ENCODE data around the gene FFAR2. TPM values are rescaled to one million over a fixed set of nuclear protein-coding genes. Genes with fewer than 3 reads are reported as not detected.
"Not testable (repeated sequence)": the region's sequence is repeated elsewhere in the genome, so short reads cannot be mapped to it uniquely, and the experiment has no call there.

The FFAR2 gene
- total RNA-seq, 2 experiments from 2014 or later: not detected

DNA sequence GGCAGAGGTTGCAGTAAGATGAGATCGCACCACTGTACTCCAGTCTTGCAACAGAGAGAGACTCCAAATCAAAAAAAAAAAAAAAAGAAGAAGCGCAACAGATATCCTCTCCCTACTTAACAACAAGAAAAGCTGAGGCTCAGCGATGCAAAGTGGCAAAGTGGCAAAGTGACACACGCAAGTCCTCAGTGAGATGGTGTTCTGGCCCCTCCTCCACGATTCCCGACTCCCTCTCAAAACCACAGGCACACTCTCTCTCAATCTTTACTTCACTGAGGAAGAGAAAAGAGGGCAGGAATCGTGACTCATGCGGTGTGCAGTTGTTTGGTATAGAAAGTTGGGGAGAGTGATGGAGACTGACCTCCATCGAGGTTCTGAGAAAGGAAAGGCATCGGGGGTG lies 12.6 kb downstream of the FFAR2 start:
- no peak overlapping the region for H3K4me3 Mint-ChIP-seq
- no peaks in the 10 kb centered on the region for H3K36me3 Mint-ChIP-seq (ENCODE audit: low read depth)
- H3K27me3 Mint-ChIP-seq (ENCODE audit: low read depth): peaks cover 12% of the 10 kb centered on the region
- H3K4me1 Mint-ChIP-seq (ENCODE audit: low read depth): peaks cover 45% of the 10 kb centered on the region
- DNase-seq (no peak), ATAC-seq (no peak)
- peak overlapping the region; percentile 48 for H3K27ac Mint-ChIP-seq
- no peaks in the 10 kb centered on the region for H3K9me3 Mint-ChIP-seq (ENCODE audit: insufficient read depth)
- CTCF ChIA-PET: interaction anchor here (0.8 to 3.4 kb wide), 3 partner anchors 7 to 107 kb away, joined by 3 to 34 read pairs (median 3); no protein-coding TSS in a partner anchor
- POLR2A ChIA-PET: no interaction called here

DNA sequence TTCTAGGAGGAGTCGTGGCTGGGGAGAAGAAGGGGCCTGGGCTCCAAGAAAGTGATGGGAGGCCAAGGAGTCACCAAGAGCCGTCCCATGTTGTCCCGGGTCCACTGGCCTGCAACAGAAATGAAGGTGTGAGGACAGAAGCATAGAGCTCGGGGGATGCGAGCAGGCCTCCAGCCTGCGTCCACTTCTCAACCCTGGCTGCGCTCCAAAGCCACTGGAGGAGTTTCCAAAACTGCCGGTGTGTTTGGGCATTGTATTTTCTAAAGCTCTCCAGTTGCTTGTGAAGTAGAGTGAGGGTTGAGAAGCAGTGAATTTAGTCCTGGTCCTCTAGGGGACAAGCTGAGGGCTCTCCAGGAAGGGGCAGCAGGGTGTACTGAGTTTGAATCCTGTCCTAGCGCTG lies 13.0 kb downstream of the FFAR2 start:
- ChIA-PET CTCF (interaction anchor here (3.4 to 3.6 kb wide), 2 partner anchors 10 to 108 kb away, joined by 13 to 34 read pairs; no protein-coding TSS in a partner anchor), POLR2A (interaction anchor here (0.6 kb wide), 1 partner anchor 119 kb away, joined by 3 read pairs; no protein-coding TSS in a partner anchor)
- peaks cover 10% of the 10 kb centered on the region for H3K27me3 Mint-ChIP-seq (ENCODE audit: low read depth)
- H3K9me3 Mint-ChIP-seq (ENCODE audit: insufficient read depth): no peaks in the 10 kb centered on the region
- H3K4me1 Mint-ChIP-seq (ENCODE audit: low read depth): peaks cover 40% of the 10 kb centered on the region
- peak overlapping the region; percentile 48 for H3K27ac Mint-ChIP-seq
- no peak overlapping the region for H3K4me3 Mint-ChIP-seq
- no peaks in the 10 kb centered on the region for H3K36me3 Mint-ChIP-seq (ENCODE audit: low read depth)
- DNase-seq (no peak), ATAC-seq (no peak)

DNA sequence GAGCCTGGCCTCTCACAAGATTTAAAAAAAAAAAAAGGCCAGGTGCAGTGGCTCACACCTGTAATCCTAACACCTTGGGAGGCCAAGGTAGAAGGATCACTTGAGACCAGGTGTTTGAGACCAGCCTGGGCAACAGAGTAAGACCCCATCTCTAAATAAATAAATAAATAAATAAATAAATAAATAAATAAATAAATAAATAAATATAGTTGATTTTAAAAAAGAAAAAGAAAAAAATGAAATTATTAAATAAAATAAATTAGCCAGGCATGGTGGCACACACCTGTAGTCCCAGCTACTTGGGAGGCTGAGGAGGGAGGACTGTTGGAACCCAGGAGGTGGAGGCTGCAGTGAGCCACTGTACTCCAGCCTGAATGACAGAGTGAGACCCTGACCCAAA lies 13.7 kb downstream of the FFAR2 start:
- not testable (repeated sequence) for DNase-seq; ATAC-seq; H3K27ac Mint-ChIP-seq; H3K9me3 Mint-ChIP-seq (ENCODE audit: insufficient read depth); H3K4me3 Mint-ChIP-seq; H3K36me3 Mint-ChIP-seq (ENCODE audit: low read depth)
- ChIA-PET CTCF (interaction anchor here (1.6 to 3.6 kb wide), 5 partner anchors 10 to 250 kb away, joined by 8 to 34 read pairs (median 13); partner anchors contain the start of gene FFAR3), POLR2A (interaction anchor here (0.5 kb wide), 1 partner anchor 1400 kb away, joined by 3 read pairs; no protein-coding TSS in a partner anchor)
- Mint-ChIP-seq H3K4me1 (ENCODE audit: low read depth) (peaks cover 40% of the 10 kb centered on the region), H3K27me3 (ENCODE audit: low read depth) (peaks cover 11% of the 10 kb centered on the region)

DNA sequence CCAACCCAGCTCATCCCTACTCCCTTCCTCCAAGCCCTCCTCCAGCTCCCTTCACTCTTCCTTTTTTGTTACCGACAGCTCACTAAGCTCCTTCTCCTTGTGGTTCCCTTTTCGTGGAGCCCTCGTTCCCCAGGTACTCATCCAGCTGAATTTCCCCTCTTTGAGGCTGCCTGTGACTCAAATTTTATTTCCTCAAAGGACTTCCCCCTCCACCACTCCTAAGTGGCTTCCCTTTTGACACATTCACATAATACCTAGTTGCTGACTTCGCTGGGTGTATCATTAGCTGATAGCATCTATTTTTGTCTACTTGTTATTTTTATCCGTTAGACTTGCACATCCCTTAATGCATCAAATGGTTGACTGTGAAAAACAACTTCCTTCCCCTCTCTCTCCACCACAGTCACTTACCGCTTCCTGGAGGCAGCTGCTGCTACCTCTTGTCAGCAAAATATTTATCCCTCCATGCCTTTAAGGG lies 14.5 kb downstream of the FFAR2 start:
- peak overlapping the region; percentile 93 for H3K27ac Mint-ChIP-seq
- ChIA-PET CTCF (interaction anchor here (0.7 to 3.6 kb wide), 11 partner anchors 11 to 251 kb away, joined by 3 to 34 read pairs (median 8); partner anchors contain the start of genes FFAR2 and FFAR3), POLR2A (interaction anchor here (0.5 to 1.0 kb wide), 2 partner anchors 109 to 1399 kb away, joined by 3 to 5 read pairs; no protein-coding TSS in a partner anchor)
- DNase-seq (peak; percentile 86), ATAC-seq (peak; percentile 93)
- H3K9me3 Mint-ChIP-seq (ENCODE audit: insufficient read depth): no peaks in the 10 kb centered on the region
- peak overlapping the region; percentile 59 for H3K4me3 Mint-ChIP-seq
- peaks cover 11% of the 10 kb centered on the region for H3K27me3 Mint-ChIP-seq (ENCODE audit: low read depth)
- peaks cover 36% of the 10 kb centered on the region for H3K4me1 Mint-ChIP-seq (ENCODE audit: low read depth)
- no peaks in the 10 kb centered on the region for H3K36me3 Mint-ChIP-seq (ENCODE audit: low read depth)

DNA sequence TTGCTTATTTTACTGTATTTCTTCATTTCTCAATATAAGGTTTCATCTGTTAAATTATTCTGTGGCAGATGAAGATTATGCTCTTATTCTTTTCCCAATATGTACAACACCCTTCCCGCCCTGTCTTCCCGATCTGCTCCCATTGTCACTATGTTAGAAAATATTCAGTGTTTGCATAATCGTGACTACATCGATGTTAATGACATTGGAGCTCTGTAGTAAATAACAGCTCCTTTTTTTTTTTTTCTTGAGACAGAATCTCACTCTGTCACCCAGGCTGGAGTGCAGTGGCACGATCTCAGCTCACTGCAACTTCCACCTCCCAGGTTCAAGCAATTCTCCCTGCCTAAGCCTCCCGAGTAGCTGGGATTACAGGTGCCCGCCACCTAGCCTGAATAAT lies 14.9 kb downstream of the FFAR2 start:
- peak; percentile 45 for ATAC-seq
- Mint-ChIP-seq H3K27ac (peak overlapping the region; percentile 93), H3K4me1 (ENCODE audit: low read depth) (peaks cover 36% of the 10 kb centered on the region), H3K4me3 (peak overlapping the region; percentile 59), H3K27me3 (ENCODE audit: low read depth) (peaks cover 13% of the 10 kb centered on the region)
- ChIA-PET CTCF (interaction anchor here (1.0 to 3.6 kb wide), 11 partner anchors 12 to 251 kb away, joined by 3 to 34 read pairs (median 8); partner anchors contain the start of genes FFAR2 and FFAR3), POLR2A (interaction anchor here (0.5 to 1.0 kb wide), 2 partner anchors 110 to 284 kb away, joined by 3 to 5 read pairs; no protein-coding TSS in a partner anchor)
- not testable (repeated sequence) for H3K36me3 Mint-ChIP-seq (ENCODE audit: low read depth); DNase-seq; H3K9me3 Mint-ChIP-seq (ENCODE audit: insufficient read depth)

DNA sequence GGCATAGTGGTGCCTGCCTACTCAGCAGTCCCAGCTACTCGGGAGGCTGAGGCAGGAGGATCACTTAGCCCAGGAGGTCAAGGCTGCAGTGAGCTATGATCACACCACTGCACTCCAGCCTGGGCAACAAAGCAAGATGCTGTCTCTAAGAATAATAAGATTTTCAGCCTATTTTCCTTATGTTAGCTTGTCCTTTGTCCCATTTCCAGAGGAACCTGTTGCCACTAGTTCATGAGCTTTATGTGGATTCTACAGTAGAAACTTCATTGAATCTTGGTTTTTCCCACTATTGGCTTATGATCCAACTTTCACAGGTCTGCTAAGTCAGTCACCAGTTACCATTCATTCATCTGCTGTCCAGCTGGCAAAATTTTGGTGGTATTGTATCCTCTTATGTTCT lies 18.2 kb downstream of the FFAR2 start:
- Mint-ChIP-seq H3K27me3 (ENCODE audit: low read depth) (peaks cover 12% of the 10 kb centered on the region), H3K9me3 (ENCODE audit: insufficient read depth) (no peaks in the 10 kb centered on the region), H3K27ac (no peak overlapping the region), H3K4me3 (no peak overlapping the region), H3K36me3 (ENCODE audit: low read depth) (no peaks in the 10 kb centered on the region), H3K4me1 (ENCODE audit: low read depth) (peaks cover 28% of the 10 kb centered on the region)
- ATAC-seq: no peak
- ChIA-PET POLR2A (no interaction called here), CTCF (interaction anchor here (0.7 to 1.2 kb wide), 5 partner anchors 15 to 197 kb away, joined by 3 to 12 read pairs (median 3); partner anchors contain the start of genes FFAR2 and USF2)
- no peak for DNase-seq

DNA sequence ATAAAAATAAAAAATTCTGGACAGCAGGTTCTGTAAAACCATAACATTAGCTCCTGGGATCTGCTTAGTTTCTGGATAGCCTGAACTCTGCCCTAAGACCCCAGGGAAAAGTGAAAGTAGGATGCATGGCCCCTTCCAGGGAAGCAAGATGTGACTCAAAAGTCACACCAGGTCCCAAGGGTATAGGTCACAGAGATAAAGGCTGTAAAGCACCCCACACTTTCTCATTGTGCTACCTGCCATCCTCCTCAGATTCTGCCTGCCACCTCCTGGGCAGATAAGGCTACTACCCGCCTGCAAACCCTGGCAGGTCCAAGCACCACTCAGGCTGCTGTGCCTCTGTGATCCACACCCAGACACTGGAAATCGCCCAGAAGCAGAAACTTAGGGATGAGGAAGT lies 20.6 kb downstream of the FFAR2 start:
- CTCF ChIA-PET: interaction anchor here (0.7 to 4.0 kb wide), 19 partner anchors 9 to 402 kb away, joined by 3 to 73 read pairs (median 3); partner anchors contain the start of genes FFAR1 and FFAR3
- POLR2A ChIA-PET: interaction anchor here (1.3 kb wide), 1 partner anchor 116 kb away, joined by 5 read pairs; no protein-coding TSS in a partner anchor
- no peak overlapping the region for H3K27ac Mint-ChIP-seq
- peaks cover 12% of the 10 kb centered on the region for H3K4me1 Mint-ChIP-seq (ENCODE audit: low read depth)
- H3K4me3 Mint-ChIP-seq: no peak overlapping the region
- peak; percentile 77 for DNase-seq
- H3K36me3 Mint-ChIP-seq (ENCODE audit: low read depth): no peaks in the 10 kb centered on the region
- ATAC-seq: peak; percentile 98
- H3K27me3 Mint-ChIP-seq (ENCODE audit: low read depth): peaks cover 12% of the 10 kb centered on the region
- no peaks in the 10 kb centered on the region for H3K9me3 Mint-ChIP-seq (ENCODE audit: insufficient read depth)

DNA sequence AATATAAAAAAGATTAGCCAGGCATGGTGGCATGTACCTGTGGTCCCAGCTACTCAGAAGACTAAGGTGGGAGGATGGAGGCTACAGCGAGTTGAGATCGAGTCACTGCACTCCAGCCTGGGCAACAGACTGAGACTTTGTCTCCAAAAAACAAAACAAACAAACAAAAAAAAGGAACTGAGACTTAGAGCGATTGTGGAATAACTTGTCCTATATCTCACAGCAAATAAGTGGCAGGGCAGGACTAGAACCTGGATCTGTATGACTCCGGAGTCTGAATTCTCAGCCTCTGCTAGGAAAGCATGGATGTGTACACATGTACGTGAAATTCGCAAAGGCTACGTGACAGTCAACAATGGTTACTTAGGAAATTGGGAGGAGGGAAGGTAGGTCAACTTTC lies 22.1 kb downstream of the FFAR2 start:
- H3K36me3 Mint-ChIP-seq (ENCODE audit: low read depth): no peaks in the 10 kb centered on the region
- no peak for ATAC-seq
- H3K27ac Mint-ChIP-seq: no peak overlapping the region
- ChIA-PET POLR2A (no interaction called here), CTCF (interaction anchor here (0.8 to 4.0 kb wide), 7 partner anchors 12 to 117 kb away, joined by 3 to 73 read pairs (median 6); partner anchors contain the start of gene FFAR3)
- H3K4me1 Mint-ChIP-seq (ENCODE audit: low read depth): peaks cover 5% of the 10 kb centered on the region
- no peak overlapping the region for H3K4me3 Mint-ChIP-seq
- DNase-seq: no peak
- no peaks in the 10 kb centered on the region for H3K9me3 Mint-ChIP-seq (ENCODE audit: insufficient read depth)
- peaks cover 11% of the 10 kb centered on the region for H3K27me3 Mint-ChIP-seq (ENCODE audit: low read depth)

DNA sequence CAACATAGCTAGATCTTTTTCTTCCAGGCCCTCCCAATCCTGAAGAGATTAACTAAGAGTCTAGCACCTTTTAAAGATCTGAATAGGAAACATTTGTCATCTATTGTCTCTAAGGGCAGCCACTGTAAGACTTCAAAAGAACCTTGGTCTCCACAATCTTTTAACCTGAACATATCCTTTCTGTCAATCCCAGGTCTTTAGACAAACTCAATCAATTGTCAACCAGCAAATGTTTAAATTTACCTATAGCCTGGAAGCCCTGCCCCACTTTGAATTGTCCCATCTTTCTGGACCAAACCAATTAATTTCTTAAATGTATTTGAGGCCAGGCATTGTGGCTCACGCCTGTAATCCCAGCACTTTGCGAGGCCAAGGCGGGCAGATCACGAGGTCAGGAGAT lies 23.0 kb downstream of the FFAR2 start:
- DNase-seq; H3K9me3 Mint-ChIP-seq (ENCODE audit: insufficient read depth); H3K36me3 Mint-ChIP-seq (ENCODE audit: low read depth); POLR2A ChIA-PET; H3K4me1 Mint-ChIP-seq (ENCODE audit: low read depth); H3K27me3 Mint-ChIP-seq (ENCODE audit: low read depth); H3K4me3 Mint-ChIP-seq; ATAC-seq; H3K27ac Mint-ChIP-seq: not testable (repeated sequence)
- CTCF ChIA-PET: interaction anchor here (1.7 to 4.0 kb wide), 3 partner anchors 24 to 120 kb away, joined by 3 to 73 read pairs (median 6); no protein-coding TSS in a partner anchor

DNA sequence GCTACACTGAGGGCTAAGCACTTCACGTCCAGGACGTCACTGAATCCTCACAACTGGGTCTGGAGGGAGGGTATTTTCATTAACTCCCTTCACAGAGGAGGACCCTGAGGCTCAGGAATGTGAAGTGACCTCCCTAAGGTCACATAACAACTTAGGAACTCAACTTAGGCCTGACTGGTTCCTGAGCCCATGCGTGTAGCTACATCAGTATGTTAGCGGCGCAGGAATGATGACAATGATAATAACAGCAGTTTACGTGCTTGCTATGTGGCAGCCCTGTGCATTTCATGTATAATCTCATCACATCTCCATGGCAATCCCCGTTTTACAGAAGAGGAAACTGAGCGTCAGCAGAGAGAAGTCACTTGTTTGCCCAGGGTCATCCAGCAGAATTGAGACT lies 23.9 kb downstream of the FFAR2 start:
- Mint-ChIP-seq H3K4me1 (ENCODE audit: low read depth) (peaks cover 3% of the 10 kb centered on the region), H3K36me3 (ENCODE audit: low read depth) (no peaks in the 10 kb centered on the region), H3K4me3 (no peak overlapping the region), H3K27me3 (ENCODE audit: low read depth) (peaks cover 3% of the 10 kb centered on the region), H3K9me3 (ENCODE audit: insufficient read depth) (no peaks in the 10 kb centered on the region), H3K27ac (no peak overlapping the region)
- ATAC-seq: no peak
- POLR2A ChIA-PET: no interaction called here
- CTCF ChIA-PET: interaction anchor here (1.0 to 2.7 kb wide), 5 partner anchors 15 to 121 kb away, joined by 3 to 9 read pairs (median 6); no protein-coding TSS in a partner anchor
- no peak for DNase-seq

DNA sequence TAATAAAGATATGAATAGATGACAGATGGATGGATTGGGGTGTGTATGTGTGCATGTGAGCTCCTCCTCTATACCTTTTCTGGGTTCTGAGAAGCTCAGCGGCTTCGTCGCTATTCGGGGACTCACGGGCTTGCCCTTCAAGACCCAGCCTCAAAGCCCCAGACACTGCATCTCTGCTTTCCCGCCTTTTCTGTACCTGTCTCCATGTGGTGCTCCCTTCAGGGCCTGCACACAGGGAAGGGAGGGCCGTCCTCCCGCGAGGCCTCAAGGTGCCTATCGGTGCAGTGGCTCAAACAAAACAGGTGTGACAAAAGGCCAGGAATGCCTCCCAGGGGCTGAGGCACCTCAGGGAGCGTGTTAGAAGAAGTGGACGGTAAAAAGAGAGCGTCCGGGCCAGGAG lies 26.0 kb downstream of the FFAR2 start:
- H3K4me3 Mint-ChIP-seq: no peak overlapping the region

DNA sequence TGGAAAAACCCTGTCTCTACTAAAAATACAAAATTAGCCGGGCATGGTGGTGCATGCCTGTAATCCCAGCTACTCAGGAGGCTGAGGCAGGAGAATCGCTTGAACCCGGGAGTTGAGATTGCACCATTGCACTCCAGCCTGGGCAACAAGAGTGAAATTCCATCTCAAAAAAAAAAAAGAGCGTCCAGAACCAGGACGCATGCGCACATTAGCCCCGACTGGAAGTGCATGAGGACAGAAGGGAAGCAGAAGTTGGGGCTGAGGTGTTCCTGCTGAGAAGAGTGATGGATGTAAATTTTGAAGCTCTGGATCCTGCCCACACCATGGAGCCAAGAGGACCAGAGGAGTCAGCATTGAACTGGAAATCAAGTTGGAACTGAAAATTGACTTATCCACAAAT lies 26.5 kb downstream of the FFAR2 start:
- H3K27me3 Mint-ChIP-seq (ENCODE audit: low read depth); DNase-seq; H3K4me1 Mint-ChIP-seq (ENCODE audit: low read depth); H3K9me3 Mint-ChIP-seq (ENCODE audit: insufficient read depth); H3K27ac Mint-ChIP-seq; H3K4me3 Mint-ChIP-seq; POLR2A ChIA-PET; H3K36me3 Mint-ChIP-seq (ENCODE audit: low read depth); ATAC-seq: not testable (repeated sequence)
- CTCF ChIA-PET: interaction anchor here (1.2 to 2.2 kb wide), 2 partner anchors 21 to 122 kb away, joined by 3 to 4 read pairs; no protein-coding TSS in a partner anchor

More for the DNA sequence above, 26.0 kb downstream of the FFAR2 start:
- no peak for DNase-seq
- Mint-ChIP-seq H3K27me3 (ENCODE audit: low read depth) (no peaks in the 10 kb centered on the region), H3K9me3 (ENCODE audit: insufficient read depth) (no peaks in the 10 kb centered on the region), H3K36me3 (ENCODE audit: low read depth) (no peaks in the 10 kb centered on the region), H3K27ac (no peak overlapping the region), H3K4me1 (ENCODE audit: low read depth) (no peaks in the 10 kb centered on the region)
- CTCF ChIA-PET: interaction anchor here (1.9 to 2.7 kb wide), 3 partner anchors 13 to 121 kb away, joined by 4 to 9 read pairs (median 7); no protein-coding TSS in a partner anchor
- POLR2A ChIA-PET: interaction anchor here (0.7 kb wide), 1 partner anchor 46 kb away, joined by 3 read pairs; no protein-coding TSS in a partner anchor
- no peak for ATAC-seq

All from activated CD8-positive, alpha-beta T cell treated with anti-CD3 and anti-CD28 coated beads, Interleukin-2, amount 10 ng/mL, durations not matched to agents 7 days and 5 days (primary cell).